HG03457 (cell line): ENCODE data around the gene ZNF585A.

Experiments used
- ATAC-seq: cut with Tn5 transposase; IDR thresholded peaks from one replicate; pipeline ENCODE4 v1.9.1; 2021; ENCODE audit warnings: moderate number of reproducible peaks; ENCODE audit not compliant: unreplicated experiment

ZNF585A gene

GRCh38 chr19:37095859-37096258 lies 76.6 kb downstream of the ZNF585A start:
- no peak for ATAC-seq
